A549 (cell line): Measurements from ENCODE around the gene AUTS2. TPM values are rescaled to one million over a fixed set of nuclear protein-coding genes. Genes with fewer than 3 reads are reported as not detected.

Source experiments
- ATAC-seq, 2 experiments: fragments of 200-7000 bp in 1 of 2; fragments of >200 bp in 1 of 2; cut with Nextera tagmentation in 1 of 2; cut with Tn5 transposase in 1 of 2; 3 replicates each; pipeline versions ENCODE4 v1.8.0 to v1.9.1; 2018 to 2020; ENCODE audit warnings: mild to moderate bottlenecking in 1 of 2, moderate library complexity in 1 of 2
- CTCF ChIA-PET: fragments of 300-600 bp; sonication (Branson Sonifier 250); formaldehyde crosslinking; extraction: SDS; loops from one replicate; lab custom pipeline; 2021; ENCODE audit warnings: antibody characterized with exemption, inconsistent platforms; lab: Yijun Ruan, JAX
- POLR2A ChIA-PET: fragments of 350-600 bp; formaldehyde crosslinking; extraction: SDS; loops from one replicate; lab custom pipeline; 2021; ENCODE audit warnings: antibody characterized with exemption, inconsistent platforms; lab: Yijun Ruan, JAX
- DNase-seq, 2 experiments: peaks; one replicate each; pipeline versions ENCODE4 v3.0.0 to v3.0.0-alpha.2; 2011 to 2016; ENCODE audit warnings: low read depth in 1 of 2, low spot score in 1 of 2
- FAIRE-seq: peaks from 2 replicates; lab custom pipeline; 2011; peaks lifted over from hg19 to GRCh38; lab: Jason Lieb, UNC
- H3K27ac ChIP-seq, 2 experiments: fragments of >200 bp; sonication (Bioruptor Twin); formaldehyde crosslinking; 3 replicates each; pipeline ENCODE4 v1.5.1; 2016 to 2017
- H3K4me1 ChIP-seq: fragments of >200 bp; sonication (Bioruptor Twin); formaldehyde crosslinking; 3 replicates; pipeline ENCODE4 v1.6.1; 2016
- H3K4me2 ChIP-seq: fragments of >200 bp; sonication (Bioruptor Twin); formaldehyde crosslinking; 3 replicates; pipeline ENCODE4 v1.6.1; 2016
- H3K4me3 ChIP-seq: fragments of >200 bp; sonication (Bioruptor Twin); formaldehyde crosslinking; 3 replicates; pipeline ENCODE4 v1.5.1; 2016
- H3K9me3 ChIP-seq: fragments of >200 bp; sonication (Bioruptor Twin); formaldehyde crosslinking; 3 replicates; pipeline ENCODE4 v1.6.1; 2016
- ATOH8 ChIP-seq: fragments of 250-450 bp; sonication (Bioruptor Pico); IDR thresholded peaks from 2 replicates; pipeline ENCODE4 v1.5.0; 2020; ENCODE audit warnings: low read depth, mild to moderate bottlenecking, moderate library complexity
- BHLHE40 ChIP-seq: IDR thresholded peaks from 2 replicates; pipeline ENCODE4 v1.6.1; 2012; ENCODE audit warnings: low read depth, low read length, inconsistent platforms
- CBX2 ChIP-seq: fragments of 200-600 bp; sonication (generic); IDR thresholded peaks from 2 replicates; pipeline ENCODE4 v1.6.1; 2016; ENCODE audit warnings: low read depth, mild to moderate bottlenecking, borderline replicate concordance
- CEBPB ChIP-seq, 2 experiments: fragments of >200 bp in 1 of 2; sonication (Bioruptor Twin) in 1 of 2; formaldehyde crosslinking in 1 of 2; IDR thresholded peaks; 2 replicates each; pipeline ENCODE4 v1.6.1; 2012 to 2016
- CHD4 ChIP-seq: fragments of 200-600 bp; sonication (generic); IDR thresholded peaks from 2 replicates; pipeline ENCODE4 v1.6.1; 2016; ENCODE audit warnings: antibody characterized with exemption, mild to moderate bottlenecking, borderline replicate concordance
- CTCF ChIP-seq: fragments of >200 bp; sonication (Bioruptor Twin); formaldehyde crosslinking; IDR thresholded peaks from 3 replicates; pipeline ENCODE4 v1.5.1; 2016
- FOSL2 ChIP-seq, 2 experiments: fragments of 450-650 bp in 1 of 2; fragments of >200 bp in 1 of 2; sonication (Bioruptor Twin) in 1 of 2; formaldehyde crosslinking; IDR thresholded peaks; 2 replicates each; pipeline versions ENCODE4 v1.5.0 to v1.6.1; 2016 to 2020; ENCODE audit warnings: mild to moderate bottlenecking in 1 of 2, moderate library complexity in 1 of 2
- GATA3 ChIP-seq: IDR thresholded peaks from 2 replicates; pipeline ENCODE4 v1.6.1; 2012; ENCODE audit warnings: borderline replicate concordance
- HDAC2 ChIP-seq: fragments of 200-600 bp; sonication (generic); IDR thresholded peaks from 2 replicates; pipeline ENCODE4 v1.6.1; 2016
- HOXB5 ChIP-seq: fragments of 250-450 bp; sonication (Bioruptor Pico); IDR thresholded peaks from 2 replicates; pipeline ENCODE4 v1.5.0; 2020; ENCODE audit warnings: mild to moderate bottlenecking, moderate library complexity
- KDM1A ChIP-seq: fragments of 200-600 bp; sonication (generic); IDR thresholded peaks from 2 replicates; pipeline ENCODE4 v1.6.1; 2016; ENCODE audit warnings: low read depth, mild to moderate bottlenecking
- KDM5A ChIP-seq: fragments of 200-600 bp; sonication (generic); IDR thresholded peaks from 2 replicates; pipeline ENCODE4 v1.6.1; 2016; ENCODE audit warnings: antibody characterized with exemption, mild to moderate bottlenecking
- MAX ChIP-seq: IDR thresholded peaks from 2 replicates; pipeline ENCODE4 v1.6.1; 2012
- MYC ChIP-seq: IDR thresholded peaks from 2 replicates; pipeline ENCODE4 v1.6.1; 2012; ENCODE audit warnings: mild to moderate bottlenecking, inconsistent platforms, low read length, improper control_type of control experiment, borderline replicate concordance
- NPAS2 ChIP-seq: fragments of 250-450 bp; sonication (Bioruptor Pico); IDR thresholded peaks from 2 replicates; pipeline ENCODE4 v1.8.0; 2022; ENCODE audit warnings: mild to moderate bottlenecking, moderate library complexity, borderline replicate concordance
- NR3C1 ChIP-seq: fragments of >200 bp; sonication (Bioruptor Twin); formaldehyde crosslinking; IDR thresholded peaks from 3 replicates; pipeline ENCODE4 v1.6.1; 2017
- PBX3 ChIP-seq: IDR thresholded peaks from 2 replicates; pipeline ENCODE4 v1.6.1; 2012
- PHF8 ChIP-seq: fragments of 200-600 bp; sonication (generic); IDR thresholded peaks from 2 replicates; pipeline ENCODE4 v1.6.1; 2016; ENCODE audit warnings: low read depth, mild to moderate bottlenecking, antibody characterized with exemption, moderate library complexity, borderline replicate concordance
- RFX5 ChIP-seq: fragments of 450-650 bp; IDR thresholded peaks from 2 replicates; pipeline ENCODE4 v1.7.1; 2014; ENCODE audit warnings: antibody characterized with exemption, mild to moderate bottlenecking, moderate library complexity
- RNF2 ChIP-seq: fragments of 200-600 bp; sonication (generic); IDR thresholded peaks from 2 replicates; pipeline ENCODE4 v1.6.1; 2016; ENCODE audit warnings: low read depth, mild to moderate bottlenecking, antibody characterized with exemption, moderate library complexity, borderline replicate concordance
- SREBF2 ChIP-seq: fragments of 450-650 bp; IDR thresholded peaks from 2 replicates; pipeline ENCODE4 v1.6.1; 2014; ENCODE audit warnings: mild to moderate bottlenecking, moderate library complexity
- TP53 ChIP-seq: fragments of 250-450 bp; sonication (Bioruptor Pico); IDR thresholded peaks from 2 replicates; pipeline ENCODE4 v1.5.0; 2021; ENCODE audit warnings: mild to moderate bottlenecking, moderate library complexity
- USF2 ChIP-seq: fragments of 450-650 bp; IDR thresholded peaks from 2 replicates; pipeline ENCODE4 v1.6.1; 2014; ENCODE audit warnings: antibody characterized with exemption
- ZFP36 ChIP-seq: fragments of 450-650 bp; IDR thresholded peaks from 2 replicates; pipeline ENCODE4 v1.6.1; 2014; ENCODE audit warnings: borderline replicate concordance; ENCODE audit not compliant: partially characterized antibody
- ZNF302 ChIP-seq: fragments of 250-450 bp; sonication (Bioruptor Pico); IDR thresholded peaks from 2 replicates; pipeline ENCODE4 v1.9.0; 2021; ENCODE audit warnings: inconsistent platforms, mild to moderate bottlenecking, moderate library complexity
- ZSCAN20 ChIP-seq: fragments of 250-450 bp; sonication (Bioruptor Pico); IDR thresholded peaks from 2 replicates; pipeline ENCODE4 v1.8.0; 2022; ENCODE audit warnings: mild to moderate bottlenecking, moderate library complexity
- WGBS: methylation state at CpG from one replicate; pipeline ENCODE4 v1.1.6; 2017; ENCODE audit errors: missing lambda C conversion rate; 5-methylcytosine and 5-hydroxymethylcytosine counted together
- polyA plus RNA-seq, 4 experiments: library from polyadenylated mRNA; depleted of rRNA in 3 of 4; stranded (reverse); fragments of >200 nt; fragmentation: RNase III in 1 of 4; extraction: RNeasy Plus Mini Kit Qiagen cat#74134 plus additional on column Dnase treatment in 1 of 4; gene quantifications; 2 replicates in 3 of 4; 3 replicates in 1 of 4; pipeline ENCODE4 v1.2.3, GENCODE V29; 2011 to 2017

AUTS2 gene
- polyA plus RNA-seq, 2 of the 4 experiments (the other 2 are of a cell fraction) = 1.6 to 3.6 TPM

- H3K4me1 ChIP-seq = no peaks in the 10 kb centered on the region
- WGBS = 42% methylated on average over 4 of the region's 4 CpGs
- DNase-seq = no peak
- H3K4me2 ChIP-seq = no peak overlapping the region
- no peak overlapping the region for H3K27ac ChIP-seq
- no peak overlapping the region for H3K4me3 ChIP-seq
- no peak for FAIRE-seq
- no peak for TF ChIP-seq KDM5A
- TF ChIP-seq GATA3 = no peak
- TF ChIP-seq BHLHE40 = no peak
- TF ChIP-seq, all 56 proteins: peak for 0
- ChIA-PET CTCF (no interaction called here), POLR2A (no interaction called here)
- 0 out of 3 replicates have a peak, but pooled peaks cover 3% of the 10 kb centered on the region for H3K9me3 ChIP-seq
- ATAC-seq = no peak
These were observed 429.6 kb downstream of the AUTS2 start for GRCh38 chr7:70027867-70028266.

DNA sequence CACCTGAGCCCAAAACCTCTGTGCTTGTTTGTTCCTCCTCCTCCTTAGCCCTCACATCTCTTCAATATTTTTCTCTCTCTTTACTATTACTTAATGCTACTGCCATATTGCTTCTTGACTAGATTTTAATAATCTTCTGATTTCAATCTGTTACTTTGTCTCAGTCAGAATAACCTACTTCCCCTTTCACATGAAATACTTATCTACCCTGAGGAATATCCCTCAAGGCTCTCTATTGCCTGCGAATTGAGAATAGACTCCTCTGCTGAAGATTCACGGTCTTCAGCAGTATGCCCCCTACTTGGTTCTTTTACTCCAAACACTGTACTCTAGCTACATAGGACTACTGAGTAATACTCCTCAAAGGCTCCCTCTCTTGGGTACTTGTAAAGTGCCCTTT lies 430.3 kb downstream of the AUTS2 start:
- ChIA-PET CTCF (no interaction called here), POLR2A (no interaction called here)
- 53% methylated on average over 2 of the region's 2 CpGs for WGBS
- H3K27ac ChIP-seq = no peak overlapping the region
- no peaks in the 10 kb centered on the region for H3K4me1 ChIP-seq
- no peak overlapping the region for H3K4me3 ChIP-seq
- H3K4me2 ChIP-seq = no peak overlapping the region
- H3K9me3 ChIP-seq = 0 out of 3 replicates have a peak, but pooled peaks cover 3% of the 10 kb centered on the region
- no peak for FAIRE-seq
- no peak for DNase-seq
- no peak for ATAC-seq
- TF ChIP-seq FOSL2 (IDR thresholded peaks at IDR 0.05) (no peak), FOSL2 (CRISPR knock-in tag; IDR thresholded peaks at IDR 0.05) (no peak), CTCF (no peak), HDAC2 (no peak), NPAS2 (no peak), MAX (no peak), ZFP36 (no peak), PBX3 (no peak), NR3C1 (no peak), CEBPB (IDR thresholded peaks at IDR 0.05) (no peak)

GRCh38 chr7:70029993-70030392 lies 431.7 kb downstream of the AUTS2 start:
- Histone ChIP-seq H3K4me1 (no peaks in the 10 kb centered on the region), H3K27ac (no peak overlapping the region), H3K4me3 (no peak overlapping the region), H3K9me3 (0 out of 3 replicates have a peak, but pooled peaks cover 3% of the 10 kb centered on the region), H3K4me2 (no peak overlapping the region)
- 8% methylated on average over 1 of the region's 1 CpG for WGBS
- 0 out of 2 replicates have a peak, but pooled peaks have one; percentile 38 for TF ChIP-seq USF2
- no peak for TF ChIP-seq TP53 (CRISPR knock-in tag)
- no peak for ATAC-seq
- DNase-seq = no peak
- no peak for FAIRE-seq
- CTCF ChIA-PET = no interaction called here
- POLR2A ChIA-PET = no interaction called here

- POLR2A ChIA-PET = no interaction called here
- no peak for ATAC-seq
- Histone ChIP-seq H3K4me3 (no peak overlapping the region), H3K4me1 (no peaks in the 10 kb centered on the region), H3K9me3 (0 out of 3 replicates have a peak, but pooled peaks cover 3% of the 10 kb centered on the region), H3K27ac (no peak overlapping the region), H3K4me2 (no peak overlapping the region)
- DNase-seq = no peak
- CTCF ChIA-PET = no interaction called here
- 29% methylated on average over 3 of the region's 3 CpGs for WGBS
- no peak for FAIRE-seq
- TF ChIP-seq CHD4 (no peak), CBX2 (no peak), RNF2 (no peak), BHLHE40 (no peak), ZSCAN20 (CRISPR knock-in tag) (no peak), ATOH8 (CRISPR knock-in tag) (no peak), HOXB5 (CRISPR knock-in tag) (no peak), SREBF2 (no peak), PBX3 (no peak), KDM1A (no peak), RFX5 (no peak), MYC (no peak), NR3C1 (no peak), ZNF302 (no peak), PHF8 (no peak)
These were observed 432.5 kb downstream of the AUTS2 start for GRCh38 chr7:70030745-70031144.
